Smooth muscle cell (in vitro differentiated cells): ENCODE data around the gene FXYD6. TPM values are rescaled to one million over a fixed set of nuclear protein-coding genes. Genes with fewer than 3 reads are reported as not detected.

Experiments
- DNase-seq: peaks from one replicate; lab custom pipeline; 2025; ENCODE audit not compliant: unreplicated experiment; lab: John Stamatoyannopoulos, UW
- H2AFZ ChIP-seq: fragments of 200-600 bp; sonication (generic); 2 replicates; pipeline ENCODE4 v1.6.0; 2016; ENCODE audit warnings: antibody characterized with exemption, low read depth, mild to moderate bottlenecking
- H3F3A ChIP-seq: fragments of 200-600 bp; sonication (generic); 2 replicates; pipeline ENCODE4 v1.6.0; 2017; ENCODE audit warnings: antibody characterized with exemption, low read depth
- H3K27ac ChIP-seq: fragments of 200-600 bp; sonication (generic); 2 replicates; pipeline ENCODE4 v1.5.1; 2016; ENCODE audit warnings: low read depth, mild to moderate bottlenecking
- H3K27me3 ChIP-seq: fragments of 200-600 bp; sonication (generic); 2 replicates; pipeline ENCODE4 v1.6.1; 2016; ENCODE audit warnings: low read depth, mild to moderate bottlenecking
- H3K36me3 ChIP-seq: fragments of 200-600 bp; sonication (generic); 2 replicates; pipeline ENCODE4 v1.5.1; 2016; ENCODE audit warnings: low read depth
- H3K4me1 ChIP-seq: fragments of 200-600 bp; sonication (generic); 2 replicates; pipeline ENCODE4 v1.5.1; 2016; ENCODE audit warnings: low read depth
- H3K4me2 ChIP-seq: fragments of 200-600 bp; sonication (generic); 2 replicates; pipeline ENCODE4 v1.6.0; 2016; ENCODE audit warnings: mild to moderate bottlenecking
- H3K4me3 ChIP-seq: fragments of 200-600 bp; sonication (generic); 2 replicates; pipeline ENCODE4 v1.5.1; 2016; ENCODE audit warnings: mild to moderate bottlenecking
- H3K79me2 ChIP-seq: fragments of 200-600 bp; sonication (generic); 2 replicates; pipeline ENCODE4 v1.6.0; 2016; ENCODE audit warnings: low read depth, mild to moderate bottlenecking
- H3K9ac ChIP-seq: fragments of 200-600 bp; sonication (generic); 2 replicates; pipeline ENCODE4 v1.6.0; 2016; ENCODE audit warnings: low read depth
- H3K9me3 ChIP-seq: fragments of 200-600 bp; sonication (generic); replicated peaks from 2 replicates; pipeline ENCODE4 v1.5.1; 2016; ENCODE audit warnings: low read depth
- H4K20me1 ChIP-seq: fragments of 200-600 bp; sonication (generic); 2 replicates; pipeline ENCODE4 v1.6.0; 2016; ENCODE audit warnings: low read depth
- CTCF ChIP-seq: fragments of 200-600 bp; sonication (generic); IDR thresholded peaks from 2 replicates; pipeline ENCODE4 v1.5.1; 2017; ENCODE audit warnings: borderline replicate concordance, mild to moderate bottlenecking, antibody characterized with exemption; ENCODE audit not compliant: insufficient read depth, poor library complexity, severe bottlenecking
- WGBS: methylation state at CpG from one replicate; pipeline ENCODE4 v1.1.7; 2016; ENCODE audit warnings: low lambda C conversion rate; 5-methylcytosine and 5-hydroxymethylcytosine counted together
- polyA plus RNA-seq: library from polyadenylated mRNA; unstranded; fragments of >200 nt; fragmentation: Nextera tagmentation; extraction: Ambion mirVana; gene quantifications from 2 replicates; pipeline ENCODE4 v1.2.1, GENCODE V29; 2016
- total RNA-seq: library from RNA; depleted of rRNA; stranded (reverse); fragments of >200 nt; gene quantifications from 2 replicates; pipeline ENCODE4 v1.2.3, GENCODE V29; 2014

The FXYD6 gene
- total and polyA plus RNA-seq, 2 experiments from 2014 or later = 27.7 to 84.5 TPM

GRCh38 chr11:117828611-117829368 is 47.7 kb downstream of the FXYD6 start:
- H3K9me3 ChIP-seq = no peaks in the 10 kb centered on the region
- no peaks in the 10 kb centered on the region for H4K20me1 ChIP-seq
- DNase-seq = peak; percentile 36
- H3K4me1 ChIP-seq = peaks cover 3% of the 10 kb centered on the region
- no peaks in the 10 kb centered on the region for H3K27me3 ChIP-seq
- no peak overlapping the region for H2AFZ ChIP-seq
- no peak overlapping the region for H3K4me3 ChIP-seq
- H3K79me2 ChIP-seq = no peaks in the 10 kb centered on the region
- 61% methylated on average over 15 of the region's 16 CpGs for WGBS
- H3K9ac ChIP-seq = peak overlapping the region; percentile 64
- no peaks in the 10 kb centered on the region for H3K36me3 ChIP-seq
- no peaks in the 10 kb centered on the region for H3F3A ChIP-seq
- H3K27ac ChIP-seq = peak overlapping the region; percentile 69
- no peak for TF ChIP-seq CTCF
- peak overlapping the region; percentile 54 for H3K4me2 ChIP-seq

GRCh38 chr11:117827521-117828511 is 48.6 kb downstream of the FXYD6 start:
- no peak overlapping the region for H3K27ac ChIP-seq
- no peak overlapping the region for H3K4me3 ChIP-seq
- H3K27me3 ChIP-seq = no peaks in the 10 kb centered on the region
- H3K79me2 ChIP-seq = no peaks in the 10 kb centered on the region
- H3K4me1 ChIP-seq = peaks cover 3% of the 10 kb centered on the region
- H3K4me2 ChIP-seq = peak overlapping the region; percentile 47
- H3F3A ChIP-seq = no peaks in the 10 kb centered on the region
- WGBS = 92% methylated on average over 15 of the region's 15 CpGs
- no peak for TF ChIP-seq CTCF
- H3K9me3 ChIP-seq = no peaks in the 10 kb centered on the region
- no peak overlapping the region for H2AFZ ChIP-seq
- H3K9ac ChIP-seq = no peak overlapping the region
- DNase-seq = no peak
- no peaks in the 10 kb centered on the region for H4K20me1 ChIP-seq
- H3K36me3 ChIP-seq = no peaks in the 10 kb centered on the region

GRCh38 chr11:117826832-117827231 is 49.6 kb downstream of the FXYD6 start:
- 82% methylated on average over 3 of the region's 3 CpGs for WGBS

More at GRCh38 chr11:117826832-117827231, 49.6 kb downstream of the FXYD6 start:
- Histone ChIP-seq H3K79me2 (no peaks in the 10 kb centered on the region), H3F3A (no peaks in the 10 kb centered on the region), H3K4me1 (peaks cover 3% of the 10 kb centered on the region), H3K9me3 (no peaks in the 10 kb centered on the region), H3K27ac (no peak overlapping the region), H4K20me1 (no peaks in the 10 kb centered on the region), H3K9ac (no peak overlapping the region), H2AFZ (no peak overlapping the region), H3K36me3 (no peaks in the 10 kb centered on the region), H3K4me3 (no peak overlapping the region), H3K4me2 (no peak overlapping the region), H3K27me3 (no peaks in the 10 kb centered on the region)
- TF ChIP-seq CTCF = no peak
- no peak for DNase-seq
